GM12872 (cell line): ENCODE measurements around the gene S100A4.

Experiments used
- CTCF ChIP-seq: IDR thresholded peaks from 3 replicates; pipeline ENCODE4 v1.5.1; 2011; ENCODE audit warnings: low read depth, mild to moderate bottlenecking, low read length, moderate library complexity; ENCODE audit not compliant: insufficient read depth

S100A4 gene

GRCh38 chr1:153532181-153532580 is 13.4 kb downstream of the S100A4 start:
- no peak for TF ChIP-seq CTCF

GRCh38 chr1:153531638-153532037 is 14.0 kb downstream of the S100A4 start:
- no peak for TF ChIP-seq CTCF

DNA sequence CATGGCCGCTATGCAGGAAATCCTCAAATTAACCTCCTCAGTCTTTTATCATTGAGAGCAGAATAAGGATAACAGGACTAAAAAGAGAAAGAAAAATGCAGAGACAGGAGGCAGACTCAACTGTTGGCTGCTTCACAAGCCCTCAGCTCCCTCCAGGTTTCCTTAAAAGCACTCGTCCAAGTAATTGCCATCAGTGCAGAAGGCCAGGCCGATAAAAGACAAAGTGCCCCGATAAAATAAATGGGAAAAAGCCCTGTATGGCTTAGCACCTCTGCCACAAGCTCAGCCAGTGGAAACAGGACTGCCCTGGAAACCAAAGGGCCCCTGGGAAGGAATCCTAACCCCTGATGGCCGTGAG is 17.9 kb downstream of the S100A4 start:
- no peak for TF ChIP-seq CTCF

DNA sequence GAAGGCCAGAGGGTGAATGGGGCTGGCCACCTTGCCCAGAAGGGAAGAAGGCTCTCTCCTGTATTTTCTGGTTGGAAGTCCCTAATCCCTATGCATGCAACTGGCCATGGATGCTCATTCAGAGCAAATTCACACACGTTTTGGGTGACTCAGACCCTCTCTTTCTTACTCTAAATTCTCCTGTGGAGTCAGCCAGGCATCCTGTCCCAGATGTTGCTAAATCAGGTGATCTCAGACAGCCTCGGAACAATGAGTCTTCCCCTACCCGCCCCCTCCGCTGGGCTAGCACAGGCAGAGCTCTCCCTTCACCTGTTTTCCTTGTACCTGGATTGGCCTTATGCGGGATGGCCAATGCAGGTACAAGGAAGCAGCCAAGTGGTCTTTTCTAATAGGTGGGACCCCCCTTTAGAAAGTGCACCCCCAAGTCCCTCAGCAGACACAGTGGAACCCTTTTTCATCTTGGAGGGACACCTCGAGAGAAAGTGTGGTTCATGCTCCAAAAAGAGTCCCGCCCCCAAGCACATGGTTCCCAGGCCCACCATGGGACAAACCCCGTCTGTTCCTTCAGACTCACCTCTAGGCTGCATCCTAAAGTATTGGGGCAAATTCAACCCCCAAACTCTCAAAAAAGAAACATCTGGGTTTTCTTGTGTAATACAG is 18.5 kb downstream of the S100A4 start:
- TF ChIP-seq CTCF: no peak

- no peak for TF ChIP-seq CTCF
Measured at GRCh38 chr1:153526132-153526543, 19.5 kb downstream of the S100A4 start.

DNA sequence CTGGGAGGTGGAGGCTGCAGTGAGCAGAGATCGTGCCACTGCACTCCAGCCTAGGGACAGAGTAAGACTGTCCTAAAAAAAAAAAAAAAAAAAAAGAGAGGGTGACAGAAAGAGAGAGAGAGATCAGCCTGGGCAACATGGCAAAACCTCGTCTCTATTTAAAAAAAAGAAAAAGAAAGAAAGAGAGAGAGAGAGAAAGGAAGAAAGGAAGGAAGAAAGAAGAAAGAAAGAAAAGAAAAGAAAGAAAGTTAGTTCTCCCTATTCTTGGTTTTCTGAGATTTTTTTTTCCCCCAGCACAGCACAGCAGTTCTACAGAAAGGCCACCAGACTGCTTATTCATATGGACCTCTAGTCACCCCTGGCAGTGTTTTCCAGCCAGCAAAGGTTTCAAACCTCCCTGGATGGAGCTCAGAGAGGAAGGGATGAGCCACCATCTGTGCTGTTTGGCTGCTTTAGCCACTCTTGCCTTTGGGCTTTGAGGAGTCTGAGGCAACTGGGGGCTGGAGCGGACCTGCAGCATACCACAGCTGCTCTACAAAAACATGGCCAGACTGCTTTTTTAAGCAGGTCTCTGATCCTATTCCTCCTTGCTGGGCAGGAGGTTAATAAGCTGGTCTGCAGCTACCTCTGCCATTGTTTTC is 20.4 kb downstream of the S100A4 start:
- TF ChIP-seq CTCF: no peak

DNA sequence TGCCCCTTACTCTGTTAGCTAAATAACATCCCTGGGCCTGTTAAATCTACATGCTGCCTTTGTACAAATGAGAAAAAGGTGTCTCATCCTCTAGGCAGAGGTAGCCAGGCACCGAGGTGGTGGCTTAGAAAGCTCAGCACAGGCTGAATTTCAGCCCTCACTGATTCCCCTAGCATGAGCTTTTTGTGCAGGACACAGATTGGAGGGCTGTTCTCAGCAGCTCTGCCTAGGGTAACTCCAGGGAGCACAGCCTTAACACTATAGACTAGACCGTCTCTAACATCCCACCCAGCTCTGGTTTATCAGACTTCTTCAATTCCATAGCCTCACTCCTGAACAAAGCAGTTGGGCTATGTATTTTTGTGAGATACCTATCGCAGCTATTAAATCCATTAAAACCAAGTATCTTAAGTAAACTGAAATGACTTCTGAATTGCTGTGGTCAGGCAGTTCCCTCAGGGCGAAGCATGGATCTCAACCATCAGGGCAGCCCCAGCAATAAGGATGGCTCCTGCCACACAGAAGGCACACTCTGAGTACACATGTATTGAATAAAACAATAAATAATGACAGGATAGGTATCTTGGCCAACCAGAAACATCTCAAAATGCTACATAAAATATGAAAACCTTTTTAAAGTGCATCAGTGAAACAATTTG is 24.7 kb downstream of the S100A4 start:
- TF ChIP-seq CTCF: no peak
